Measurements from ENCODE around the gene WDR73. TPM values are rescaled to one million over a fixed set of nuclear protein-coding genes. Genes with fewer than 3 reads are reported as not detected.

The WDR73 gene
- polyA plus RNA-seq, 5 donors, result 40.4 to 43.8 (median 42.3) TPM

Other genes starting within 250 kb of the WDR73 start
- gene ZSCAN2, start 53.3 kb downstream of the WDR73 start, polyA plus RNA-seq (ENCODE audit: insufficient read depth in 1 of 5, insufficient read length in 5 of 5, low replicate concordance in 1 of 5), result 10 to 100 TPM; 19.8 to 24.3 (median 21.2) TPM
- gene NMB, start 3.9 kb upstream of the WDR73 start, polyA plus RNA-seq (ENCODE audit: insufficient read depth in 1 of 5, insufficient read length in 5 of 5, low replicate concordance in 1 of 5), result 1 to 10 TPM; 2.8 to 6.0 (median 3.8) TPM
- gene SEC11A, start 61.9 kb upstream of the WDR73 start, polyA plus RNA-seq (ENCODE audit: insufficient read depth in 1 of 5, insufficient read length in 5 of 5, low replicate concordance in 1 of 5), result 100 to 1,000 TPM; 242 to 314 (median 281) TPM
- 10 to 100 TPM; 19.7 to 27.2 (median 26.0) TPM for gene ZNF592, start 94.3 kb upstream of the WDR73 start, polyA plus RNA-seq (ENCODE audit: insufficient read depth in 1 of 5, insufficient read length in 5 of 5, low replicate concordance in 1 of 5)
- gene ALPK3, start 163.1 kb upstream of the WDR73 start, polyA plus RNA-seq (ENCODE audit: insufficient read depth in 1 of 5, insufficient read length in 5 of 5, low replicate concordance in 1 of 5), result 10 to 100 TPM; 13.8 to 23.6 (median 17.2) TPM
- under 1 TPM; 0.10 to 0.24 (median 0.13) TPM for gene SLC28A1, start 230.4 kb upstream of the WDR73 start, polyA plus RNA-seq (ENCODE audit: insufficient read depth in 1 of 5, insufficient read length in 5 of 5, low replicate concordance in 1 of 5)